Stomach (tissue), 4 donors: ENCODE results near the gene KDM8.

Experiments
- CTCF ChIP-seq, 7 experiments: fragments of 450-650 bp in 4 of 7; fragments of 200-600 bp in 3 of 7; sonication (generic) in 3 of 7; IDR thresholded peaks; one replicate each; pipeline ENCODE4 v1.5.1; 2016 to 2019; ENCODE audit warnings: antibody characterized with exemption in 7 of 7, control low read depth in 2 of 7, mild to moderate bottlenecking in 1 of 7
- EP300 ChIP-seq: sonication (generic); formaldehyde crosslinking; IDR thresholded peaks from one replicate; pipeline ENCODE4 v1.6.1; 2017; ENCODE audit warnings: antibody characterized with exemption
- POLR2A ChIP-seq, 4 donors: fragments of 450-650 bp; IDR thresholded peaks; one replicate each; pipeline ENCODE4 v1.6.1; 2016; ENCODE audit warnings: antibody characterized with exemption in 4 of 4, control low read depth in 2 of 4, mild to moderate bottlenecking in 1 of 4, moderate library complexity in 1 of 4
- POLR2AphosphoS5 ChIP-seq, 3 donors: sonication (generic); formaldehyde crosslinking; IDR thresholded peaks; one replicate each; pipeline ENCODE4 v1.6.1; 2016; ENCODE audit warnings: antibody characterized with exemption in 3 of 3

GRCh38 chr16:27246439-27246838 is 43.1 kb downstream of the KDM8 start:
- no peak for TF ChIP-seq CTCF (IDR thresholded peaks at IDR 0.05)
- TF ChIP-seq POLR2AphosphoS5 (IDR thresholded peaks at IDR 0.05): no peak
- no peak for TF ChIP-seq POLR2A (IDR thresholded peaks at IDR 0.05)
- TF ChIP-seq EP300: no peak
